ENCODE data around the gene TPM1.
"Not testable (repeated sequence)": the region's sequence is repeated elsewhere in the genome, so short reads cannot be mapped to it uniquely, and the experiment has no call there.

Gene TPM1

DNA sequence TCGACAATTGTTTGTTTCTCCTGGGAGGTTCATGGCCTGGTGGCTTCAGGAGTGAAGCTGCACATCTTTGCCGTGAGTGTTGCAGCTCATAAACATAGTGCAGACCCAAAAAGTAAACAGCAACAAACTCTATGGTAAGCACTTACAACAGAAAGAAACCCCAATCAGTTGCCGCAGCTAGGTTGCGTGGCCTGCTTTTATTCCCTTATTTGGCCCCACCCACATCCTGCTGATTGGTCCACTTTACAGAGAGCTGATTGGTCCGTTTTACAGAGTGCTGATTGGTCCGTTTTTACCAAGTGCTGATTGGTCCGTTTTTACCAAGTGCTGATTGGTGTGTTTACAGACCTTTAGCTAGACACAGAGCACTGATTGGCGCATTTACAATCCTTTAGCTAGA lies 62.8 kb downstream of the TPM1 start:
- not testable (repeated sequence) for DNase-seq

DNA sequence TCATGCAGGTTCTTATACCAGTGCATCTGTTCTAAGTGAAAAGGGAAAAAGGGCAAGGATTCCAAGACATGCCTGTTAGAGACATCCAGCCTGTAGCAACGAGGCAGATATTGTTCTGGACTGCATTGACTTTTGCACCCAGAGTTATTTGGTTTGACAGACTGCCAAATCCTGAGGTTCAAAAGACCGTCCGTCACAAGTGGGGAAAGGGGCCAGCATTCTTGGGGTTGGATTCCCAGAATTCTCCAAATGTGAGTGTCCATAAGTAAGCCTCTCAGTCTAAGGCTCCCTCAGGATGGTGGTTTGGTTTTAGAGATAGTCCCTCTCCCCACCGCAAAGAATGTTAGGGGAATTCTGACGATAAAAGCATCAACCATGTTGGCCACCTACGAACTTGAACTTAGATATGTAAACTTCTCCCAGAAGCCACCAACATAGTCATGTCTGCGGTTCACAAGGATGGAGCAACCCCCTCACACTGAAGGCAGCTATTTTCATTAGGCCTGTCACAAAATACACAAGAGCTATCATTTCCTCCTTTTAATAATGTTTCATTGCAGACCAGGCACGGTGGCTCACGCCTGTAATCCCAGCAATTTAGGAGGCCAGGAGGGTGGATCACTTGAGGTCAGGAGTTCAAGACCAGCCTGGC lies 65.5 kb downstream of the TPM1 start:
- DNase-seq: peak; percentile 71

DNA sequence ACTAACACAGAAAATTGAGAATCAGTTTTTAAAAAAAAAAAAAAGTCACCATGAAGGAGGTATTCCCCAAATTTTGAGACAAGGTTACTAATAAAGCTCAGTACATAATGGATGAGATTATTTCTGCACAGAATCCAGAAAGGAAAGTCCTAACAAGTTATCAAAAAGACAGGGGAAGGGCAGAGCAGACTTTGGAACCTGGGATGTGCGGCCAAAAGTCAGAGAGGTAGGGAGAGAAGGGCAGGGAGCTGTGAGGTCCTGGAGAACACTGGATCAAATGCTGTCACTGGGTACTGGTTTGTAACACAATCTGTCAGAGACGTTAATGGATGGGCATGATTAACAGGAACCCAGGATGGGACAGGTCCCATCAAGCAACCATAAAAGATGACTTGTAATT lies 67.0 kb downstream of the TPM1 start:
- DNase-seq: no peak

DNA sequence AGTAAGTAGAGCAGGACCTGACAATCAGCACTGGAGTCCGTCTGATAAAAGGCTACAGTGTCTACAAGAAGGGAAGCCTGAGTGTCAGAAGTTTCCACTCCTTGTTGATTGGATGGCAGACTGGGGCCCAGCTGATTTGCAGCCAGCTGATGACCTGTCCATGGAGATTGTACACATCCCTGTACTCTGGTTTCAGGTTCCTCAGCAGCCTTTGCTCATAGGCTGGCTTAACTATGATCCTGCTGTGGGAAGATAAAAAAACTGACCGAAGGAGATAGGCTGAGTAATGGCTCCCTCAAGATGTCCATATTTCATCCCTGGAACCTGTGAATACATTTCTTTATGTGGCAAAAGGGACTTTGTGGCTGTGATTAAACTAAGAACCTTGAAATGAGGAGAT lies 67.4 kb downstream of the TPM1 start:
- DNase-seq: no peak

DNA sequence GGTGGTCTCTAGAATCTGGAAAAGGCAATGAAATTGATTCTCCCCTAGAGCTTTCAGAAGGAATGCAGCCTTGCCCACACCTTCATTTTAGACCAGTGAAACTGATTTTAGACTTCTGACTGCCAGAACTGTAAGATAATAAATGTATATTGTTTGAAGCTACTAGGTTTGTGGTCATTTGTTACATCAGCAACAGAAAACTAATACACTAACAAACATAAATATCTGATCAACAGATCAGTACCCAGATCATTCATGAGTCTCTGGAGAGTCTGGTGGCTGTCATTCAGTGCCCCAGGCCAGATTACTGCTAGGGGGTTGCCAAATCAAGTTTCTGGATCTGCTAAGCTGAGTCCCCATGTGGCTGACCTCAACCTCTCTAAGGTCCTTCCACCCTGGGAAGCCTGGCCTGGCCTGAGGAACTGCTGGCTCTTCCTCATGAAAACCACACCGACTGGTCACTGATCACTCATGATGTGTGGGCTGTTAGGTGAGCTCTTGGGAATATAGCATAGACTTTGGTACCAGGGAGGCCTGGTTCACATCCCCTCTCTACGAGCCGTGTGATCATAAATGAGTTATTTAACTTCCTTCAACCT lies 68.0 kb downstream of the TPM1 start:
- no peak for DNase-seq

DNA sequence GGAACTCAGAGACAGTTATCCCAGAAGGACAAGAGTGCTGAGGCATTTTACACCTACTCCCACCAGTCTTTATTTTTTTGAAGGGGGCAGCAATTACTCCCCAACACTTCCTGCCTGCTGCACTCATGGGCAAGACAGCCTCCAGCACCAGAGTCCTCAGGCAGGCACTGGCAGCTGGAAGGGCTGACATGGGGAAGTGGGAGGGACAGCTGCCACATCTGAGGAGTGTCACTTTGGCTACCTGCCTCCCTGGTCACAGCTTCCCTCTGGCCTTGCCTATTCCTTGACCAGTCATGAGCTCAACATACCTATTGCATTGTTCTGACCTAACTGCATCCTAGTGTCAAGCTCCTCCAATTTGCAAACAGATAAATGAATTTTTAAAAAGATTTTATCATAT lies 68.9 kb downstream of the TPM1 start:
- no peak for DNase-seq

DNA sequence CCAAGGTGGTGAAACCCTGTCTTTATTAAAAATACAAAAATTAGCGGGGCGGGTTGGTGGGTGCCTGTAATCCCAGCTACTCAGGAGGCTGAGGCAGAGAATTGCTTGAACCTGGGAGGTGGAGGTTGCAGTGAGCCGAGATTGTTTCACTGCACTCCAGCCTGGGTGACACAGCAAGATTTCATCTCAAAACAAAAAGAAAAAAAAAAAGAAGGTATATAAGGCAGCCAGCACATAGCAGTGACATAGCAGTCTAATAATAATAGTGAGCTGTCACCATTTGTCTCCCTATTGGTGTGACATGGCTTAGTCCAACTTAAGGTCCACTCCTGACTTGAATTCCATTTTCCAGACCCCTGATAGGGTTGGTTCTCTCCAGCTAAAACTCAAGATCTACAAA lies 70.3 kb downstream of the TPM1 start:
- no peak for DNase-seq

DNA sequence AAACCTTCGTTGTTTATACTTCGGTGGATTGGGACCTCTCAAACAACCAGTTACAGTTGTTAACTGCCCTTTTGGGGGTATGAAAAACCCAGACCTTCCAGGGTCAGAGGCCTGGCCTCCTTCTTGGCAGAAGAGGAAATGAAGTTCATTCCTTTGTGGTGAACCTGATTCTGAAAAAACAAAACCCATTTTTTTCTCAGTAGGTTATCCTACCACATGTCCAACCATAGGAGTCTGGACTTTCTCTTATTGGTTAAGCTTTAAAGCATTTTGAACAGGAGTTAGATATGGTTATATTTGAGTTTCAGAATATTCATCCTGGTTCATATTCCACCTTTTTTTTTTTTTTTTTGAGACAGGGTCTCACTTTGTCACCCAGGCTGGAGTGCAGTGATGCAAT lies 71.9 kb downstream of the TPM1 start:
- DNase-seq: no peak
